NCI-H82 treated with DMSO at 0.1 percent for 48 hours (cell line): ENCODE measurements around the gene PPFIA4.
A peak's percentile ranks its signal among the peaks of the same experiment; 100 is the strongest.

Experiments
- DNase-seq: peaks from one replicate; lab custom pipeline; 2025; ENCODE audit not compliant: unreplicated experiment; lab: John Stamatoyannopoulos, UW

PPFIA4 gene

GRCh38 chr1:203039609-203040512 is 13.6 kb downstream of the PPFIA4 start:
- DNase-seq, result no peak

DNA sequence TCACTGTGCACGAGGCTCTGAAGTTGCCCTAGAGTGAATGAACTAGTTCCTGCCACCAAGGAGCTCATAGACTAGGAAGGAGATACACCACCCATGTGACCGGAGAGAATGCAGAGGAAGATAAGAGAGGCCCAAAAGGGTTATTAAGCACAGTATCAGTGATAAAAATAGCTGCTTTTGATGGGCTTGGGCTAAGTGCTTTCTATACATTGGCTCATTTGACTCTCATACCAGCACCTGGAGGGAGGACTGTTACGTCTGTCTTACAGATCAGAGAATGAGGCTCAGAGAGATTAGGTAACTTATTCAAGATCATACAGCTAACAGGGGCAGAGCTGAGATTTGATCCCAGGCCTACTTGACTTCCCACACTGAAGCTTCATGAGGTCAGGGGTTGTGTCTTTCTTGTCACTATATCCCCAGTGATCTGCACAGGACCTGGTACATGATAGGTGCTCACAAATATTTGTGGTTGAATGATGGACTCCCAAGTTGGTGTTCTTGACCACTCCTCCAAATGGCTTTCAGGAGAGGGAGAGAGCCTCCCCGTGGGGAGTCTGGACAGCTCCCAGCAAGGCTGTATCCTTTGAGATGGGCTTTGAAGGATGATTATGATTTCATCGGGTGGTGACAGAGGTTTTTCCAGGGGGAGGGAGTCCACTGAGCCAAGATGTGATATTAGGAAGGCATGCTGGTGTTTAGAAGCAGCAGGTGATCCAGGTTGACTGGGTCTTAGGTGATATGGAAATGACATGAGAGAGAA is 14.4 kb downstream of the PPFIA4 start:
- DNase-seq, result no peak

DNA sequence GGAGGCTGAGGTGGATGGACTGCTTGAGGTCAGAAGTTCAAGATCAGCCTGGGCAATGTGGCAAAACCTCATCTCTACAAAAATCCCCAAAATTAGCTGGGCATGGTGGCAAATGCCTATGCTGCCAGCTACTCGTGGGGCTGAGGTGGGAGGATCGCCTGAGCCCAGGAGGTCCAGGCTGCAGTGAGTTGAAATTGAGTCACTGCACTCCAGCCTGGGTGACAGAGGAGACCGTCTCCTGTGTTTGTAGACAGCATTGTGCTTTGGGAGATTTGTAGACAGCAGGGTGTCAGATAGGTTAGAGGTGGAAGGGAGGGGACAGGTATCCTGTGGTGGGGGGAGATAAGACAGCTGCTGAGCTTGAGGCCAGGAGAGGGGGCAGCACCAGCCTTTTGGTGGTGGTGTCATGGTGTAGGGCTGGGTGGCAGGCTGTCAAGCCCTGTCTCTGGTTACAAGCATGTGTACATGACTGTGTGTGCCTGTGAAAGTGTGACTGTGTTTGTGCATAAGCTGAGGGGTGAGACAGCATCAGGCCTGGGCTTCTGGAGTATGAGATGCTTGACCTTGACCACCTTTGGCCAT is 15.2 kb downstream of the PPFIA4 start:
- DNase-seq, result no peak

- DNase-seq, result no peak
Measured at GRCh38 chr1:203043830-203044545, 17.7 kb downstream of the PPFIA4 start.

DNA sequence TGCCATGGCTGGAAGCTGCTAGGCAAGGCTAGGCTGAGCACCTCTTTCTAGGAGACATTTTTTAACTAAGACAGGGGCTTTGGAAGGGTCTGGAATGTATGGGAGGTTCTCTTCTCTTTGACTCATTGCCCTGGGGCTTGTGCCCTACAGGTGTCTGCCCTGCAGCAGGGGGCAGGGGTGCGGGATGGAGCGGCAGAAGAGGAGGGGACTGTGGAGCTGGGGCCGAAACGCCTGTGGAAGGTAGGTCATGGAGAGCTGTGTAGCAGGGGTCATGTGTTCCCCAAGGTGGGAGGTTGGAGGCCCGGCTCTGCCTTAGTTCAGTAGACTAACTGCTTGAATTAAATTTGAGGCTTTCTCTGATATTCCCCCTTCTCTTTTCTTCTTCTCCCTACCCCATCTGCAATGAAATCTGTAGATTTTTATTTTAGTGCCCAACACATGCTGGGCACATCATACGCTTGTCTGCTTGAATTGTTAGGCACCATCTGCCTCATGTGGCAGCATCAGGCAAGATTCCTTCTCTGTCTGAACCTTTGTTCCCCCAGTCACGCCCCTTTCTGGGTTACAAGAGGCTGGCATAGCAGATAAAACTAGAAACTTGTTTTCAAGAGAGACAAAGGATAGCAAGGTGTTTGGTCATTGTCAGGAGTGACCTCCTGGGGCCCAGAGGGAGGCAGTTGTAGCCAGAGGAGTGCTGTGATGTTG is 18.4 kb downstream of the PPFIA4 start:
- no peak for DNase-seq

GRCh38 chr1:203045336-203045735 is 19.0 kb downstream of the PPFIA4 start:
- DNase-seq, result no peak

GRCh38 chr1:203045821-203046594 is 19.7 kb downstream of the PPFIA4 start:
- DNase-seq, result no peak

DNA sequence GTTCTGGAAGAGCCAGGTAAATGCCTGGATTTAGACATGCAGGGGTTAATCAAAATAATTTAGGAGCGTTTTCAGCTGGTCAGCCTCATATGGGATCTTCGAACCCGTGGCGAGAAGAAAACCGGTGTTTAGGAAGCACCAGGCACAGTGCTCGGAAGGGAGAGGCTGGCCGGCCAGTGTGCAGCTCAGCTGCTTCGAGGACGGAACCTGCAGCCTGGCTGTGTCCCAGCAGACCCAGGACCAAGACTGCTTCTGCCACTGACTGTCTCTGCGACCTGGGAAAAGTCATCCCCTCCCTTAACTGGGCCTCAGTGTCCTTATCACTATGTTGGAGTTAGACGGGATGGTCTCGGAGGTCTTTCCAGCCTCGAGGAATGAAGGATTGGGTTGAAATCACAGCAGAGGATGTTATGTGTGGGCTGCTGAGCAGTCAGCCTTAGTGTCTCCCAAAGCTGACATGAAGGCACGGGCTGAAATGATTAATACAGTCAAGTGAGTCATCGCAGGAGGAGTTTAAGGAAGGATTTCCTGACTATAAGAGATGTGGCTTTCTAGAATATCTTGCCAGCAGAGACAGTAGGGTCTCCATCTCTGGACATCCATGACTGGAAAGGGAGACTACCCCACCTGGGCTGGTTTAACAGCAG is 20.8 kb downstream of the PPFIA4 start:
- DNase-seq, result no peak

DNA sequence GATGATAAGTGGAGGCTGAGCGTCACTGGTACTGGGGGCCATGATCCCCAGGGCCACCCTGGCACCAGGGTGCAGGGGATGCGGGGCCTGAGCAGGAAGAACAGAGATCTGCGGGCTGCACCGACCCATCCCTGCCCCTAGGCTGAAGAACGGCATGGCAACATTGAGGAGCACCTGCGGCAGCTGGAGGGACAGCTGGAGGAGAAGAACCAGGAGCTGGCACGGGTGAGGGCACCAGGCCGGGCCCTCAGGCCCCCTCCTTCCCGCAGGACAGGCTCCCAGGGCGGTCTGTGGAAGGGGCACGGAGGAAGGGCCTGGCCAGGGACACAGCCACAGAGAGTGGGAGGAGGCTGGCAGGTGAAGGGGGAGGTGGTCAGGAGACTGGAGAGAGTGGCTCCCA is 21.8 kb downstream of the PPFIA4 start:
- no peak for DNase-seq

DNA sequence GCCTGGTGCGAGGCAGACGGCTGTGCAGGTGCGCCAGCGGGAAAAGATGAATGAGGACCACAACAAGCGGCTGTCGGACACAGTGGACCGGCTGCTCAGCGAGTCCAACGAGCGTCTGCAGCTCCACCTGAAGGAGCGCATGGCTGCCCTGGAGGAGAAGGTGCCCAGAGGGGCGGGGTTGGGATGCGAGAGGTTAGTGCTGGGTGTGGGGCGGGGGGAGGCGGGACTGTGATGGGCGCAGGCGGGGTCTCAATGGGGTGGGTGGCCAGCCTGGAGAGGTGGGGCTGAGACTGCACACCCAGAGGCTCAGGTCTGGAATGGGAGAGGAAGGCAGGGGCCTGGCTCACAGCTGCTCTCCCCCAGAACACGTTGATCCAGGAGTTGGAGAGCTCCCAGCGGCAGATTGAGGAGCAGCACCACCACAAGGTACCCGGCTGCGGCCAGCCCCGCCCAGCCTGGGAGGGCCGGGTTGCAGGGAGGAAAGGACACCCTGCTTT is 22.3 kb downstream of the PPFIA4 start:
- DNase-seq, result no peak

DNA sequence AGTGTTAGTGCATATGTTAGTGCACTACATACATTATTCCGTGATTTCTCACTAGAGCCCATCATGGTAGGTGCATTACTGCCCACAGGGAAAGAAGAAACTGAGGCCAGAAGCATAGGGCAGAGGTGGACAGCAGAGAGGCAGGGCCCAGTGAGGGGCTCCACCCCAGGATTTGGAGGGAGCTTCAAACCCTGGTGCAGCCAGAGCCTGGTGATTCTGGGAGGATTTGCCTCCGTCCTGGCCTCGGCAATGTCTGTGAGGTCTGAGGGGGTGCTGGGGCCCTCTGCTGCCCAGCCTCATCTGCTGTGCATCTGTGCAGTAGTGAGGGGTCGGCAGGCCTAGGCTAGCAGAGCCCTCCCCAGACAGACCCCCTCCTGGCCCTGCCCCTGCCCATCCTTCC is 22.8 kb downstream of the PPFIA4 start:
- no peak for DNase-seq

DNA sequence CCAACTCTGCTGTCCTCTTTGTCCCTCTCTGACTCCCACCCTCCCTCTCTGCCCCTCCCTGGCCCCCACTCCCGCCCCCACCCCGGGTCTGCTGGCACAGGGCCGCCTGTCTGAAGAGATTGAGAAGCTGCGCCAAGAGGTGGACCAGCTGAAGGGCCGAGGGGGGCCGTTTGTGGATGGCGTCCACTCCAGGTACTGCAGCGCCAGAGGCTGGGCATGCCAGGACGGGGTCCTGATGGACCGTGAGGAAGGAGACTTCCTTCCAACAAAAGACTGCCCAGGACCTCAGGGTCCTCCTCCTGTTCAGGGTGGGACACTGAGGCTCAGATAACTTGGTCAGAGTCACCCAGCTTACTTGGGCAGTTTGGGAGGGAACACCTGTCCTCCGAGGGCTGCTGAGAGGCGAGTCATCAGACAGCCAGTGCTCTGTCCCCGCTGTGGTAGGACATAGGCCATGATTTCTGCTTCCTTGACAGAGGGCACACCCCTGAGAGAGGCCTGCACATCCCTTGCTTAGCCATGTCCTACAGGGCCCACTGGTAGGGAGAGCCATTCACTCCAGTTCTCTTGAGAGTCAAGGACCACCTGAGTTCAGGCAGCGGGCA is 23.4 kb downstream of the PPFIA4 start:
- no peak for DNase-seq

GRCh38 chr1:203050826-203051225 is 24.5 kb downstream of the PPFIA4 start:
- no peak for DNase-seq

GRCh38 chr1:203051841-203052324 is 25.6 kb downstream of the PPFIA4 start:
- DNase-seq, result peak; percentile 78

- no peak for DNase-seq
Measured at GRCh38 chr1:203052601-203053000, 26.3 kb downstream of the PPFIA4 start.

- DNase-seq, result no peak
Measured at GRCh38 chr1:203054184-203054583, 27.9 kb downstream of the PPFIA4 start.

DNA sequence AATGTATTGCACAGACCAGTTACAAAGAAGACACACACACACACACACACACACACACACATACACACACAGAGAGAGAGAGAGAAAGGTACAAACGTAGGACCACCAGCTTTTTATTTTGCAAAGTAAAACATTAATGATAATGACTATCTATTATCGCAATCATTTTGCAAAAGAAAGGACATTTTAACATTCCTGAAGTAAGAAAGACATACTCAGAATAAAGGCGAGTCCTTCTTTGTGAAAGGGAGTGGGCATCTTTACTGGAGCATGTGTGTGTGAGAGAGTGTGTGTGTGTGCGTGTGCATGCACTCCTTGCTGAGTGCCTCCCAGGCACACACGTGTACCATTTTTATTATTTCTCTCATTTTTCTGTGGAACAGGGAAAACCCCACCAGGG is 28.4 kb downstream of the PPFIA4 start:
- DNase-seq, result no peak

DNA sequence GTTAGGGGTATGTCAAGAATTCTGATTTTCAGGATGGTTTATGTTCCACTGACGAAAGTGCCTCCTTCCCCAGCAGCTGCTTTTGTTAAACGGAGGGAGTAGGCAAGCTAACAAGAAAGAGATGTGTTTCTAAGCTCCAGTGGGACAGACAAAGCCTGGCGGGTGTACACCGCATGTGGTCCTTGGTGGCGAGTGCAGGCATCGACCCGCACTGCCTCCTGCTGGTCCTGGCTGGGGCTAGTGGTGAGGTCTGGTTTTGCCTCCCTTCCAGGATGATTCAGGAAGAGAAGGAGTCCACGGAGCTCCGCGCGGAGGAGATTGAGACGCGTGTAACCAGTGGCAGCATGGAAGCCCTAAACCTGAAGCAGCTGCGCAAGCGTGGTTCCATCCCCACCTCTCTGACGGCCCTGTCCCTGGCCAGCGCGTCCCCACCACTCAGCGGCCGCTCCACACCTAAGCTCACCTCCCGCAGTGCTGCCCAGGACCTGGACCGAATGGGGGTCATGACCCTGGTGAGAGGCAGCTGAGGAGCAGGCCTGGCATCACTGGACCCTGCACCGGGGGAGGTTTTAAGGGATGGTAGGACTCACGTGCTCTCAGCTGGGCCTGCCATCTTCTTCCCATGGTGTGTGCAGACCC is 29.0 kb downstream of the PPFIA4 start:
- no peak for DNase-seq
